Trophoblast cell (in vitro differentiated cells and primary cell): ENCODE data around the gene AADACL4.
"Not testable (repeated sequence)": the region's sequence is repeated elsewhere in the genome, so short reads cannot be mapped to it uniquely, and the experiment has no call there.

Experiments used
- DNase-seq, 2 donors: peaks; one replicate each; pipeline ENCODE4 v3.0.0-alpha.2; 2016
- H2AFZ ChIP-seq: 2 replicates; pipeline ENCODE4 v1.6.1; 2013; ENCODE audit warnings: low read length, moderate library complexity, mild to moderate bottlenecking; ENCODE audit not compliant: insufficient read depth, poor library complexity
- H2AK5ac ChIP-seq: 2 replicates; pipeline ENCODE4 v1.6.1; 2013; ENCODE audit warnings: mild to moderate bottlenecking, low read length
- H2BK120ac ChIP-seq: 2 replicates; pipeline ENCODE4 v1.6.1; 2013; ENCODE audit warnings: low read length, mild to moderate bottlenecking, moderate library complexity; ENCODE audit not compliant: insufficient read depth, poor library complexity
- H2BK12ac ChIP-seq: 2 replicates; pipeline ENCODE4 v1.6.1; 2013; ENCODE audit warnings: mild to moderate bottlenecking, low read length, moderate library complexity
- H2BK5ac ChIP-seq: 2 replicates; pipeline ENCODE4 v1.6.1; 2013; ENCODE audit warnings: low read length, low read depth, moderate library complexity, mild to moderate bottlenecking; ENCODE audit not compliant: poor library complexity
- H3K14ac ChIP-seq: 2 replicates; pipeline ENCODE4 v1.6.1; 2013; ENCODE audit warnings: mild to moderate bottlenecking, low read length
- H3K18ac ChIP-seq: 2 replicates; pipeline ENCODE4 v1.6.1; 2013; ENCODE audit warnings: mild to moderate bottlenecking, low read length
- H3K23ac ChIP-seq: 2 replicates; pipeline ENCODE4 v1.6.1; 2013; ENCODE audit warnings: low read length
- H3K27ac ChIP-seq: 2 replicates; pipeline ENCODE4 v1.5.1; 2013; ENCODE audit warnings: low read depth, mild to moderate bottlenecking, inconsistent platforms, low read length, moderate library complexity
- H3K27me3 ChIP-seq: 2 replicates; pipeline ENCODE4 v1.6.1; 2013; ENCODE audit warnings: inconsistent platforms, mild to moderate bottlenecking, low read length, moderate library complexity; ENCODE audit not compliant: insufficient read depth
- H3K36me3 ChIP-seq, 2 experiments: 1 replicate in 1 of 2; 2 replicates in 1 of 2; pipeline ENCODE4 v1.6.1; 2013; ENCODE audit warnings: low read length in 2 of 2, mild to moderate bottlenecking in 2 of 2, moderate library complexity in 1 of 2; ENCODE audit not compliant: insufficient read depth in 2 of 2, control insufficient read depth in 1 of 2
- H3K4ac ChIP-seq: 2 replicates; pipeline ENCODE4 v1.6.1; 2013; ENCODE audit warnings: low read depth, mild to moderate bottlenecking, low read length, moderate library complexity
- H3K4me1 ChIP-seq, 2 experiments: 1 replicate in 1 of 2; 2 replicates in 1 of 2; pipeline ENCODE4 v1.6.1; 2013; ENCODE audit warnings: low read length in 2 of 2, mild to moderate bottlenecking in 2 of 2, moderate library complexity in 1 of 2; ENCODE audit not compliant: insufficient read depth in 2 of 2, control insufficient read depth in 1 of 2
- H3K4me2 ChIP-seq: 2 replicates; pipeline ENCODE4 v1.6.1; 2013; ENCODE audit warnings: inconsistent platforms, mild to moderate bottlenecking, low read length, moderate library complexity
- H3K4me3 ChIP-seq: 2 replicates; pipeline ENCODE4 v1.5.1; 2013; ENCODE audit warnings: mild to moderate bottlenecking, low read depth, low read length, inconsistent platforms
- H3K79me1 ChIP-seq: one replicate; pipeline ENCODE4 v1.6.1; 2013; ENCODE audit warnings: low read length
- H3K79me2 ChIP-seq: 2 replicates; pipeline ENCODE4 v1.6.1; 2013; ENCODE audit warnings: low read length, mild to moderate bottlenecking; ENCODE audit not compliant: control insufficient read depth, insufficient read depth, poor library complexity
- H3K9ac ChIP-seq: 2 replicates; pipeline ENCODE4 v1.6.1; 2013; ENCODE audit warnings: mild to moderate bottlenecking, low read length
- H3K9me3 ChIP-seq: 2 replicates; pipeline ENCODE4 v1.6.1; 2013; ENCODE audit warnings: low read depth, mild to moderate bottlenecking, control low read depth, inconsistent platforms, low read length; ENCODE audit not compliant: insufficient read depth
- H4K12ac ChIP-seq: 2 replicates; pipeline ENCODE4 v1.6.1; 2013; ENCODE audit warnings: low read depth, mild to moderate bottlenecking, low read length, moderate library complexity
- H4K8ac ChIP-seq: 2 replicates; pipeline ENCODE4 v1.6.1; 2013; ENCODE audit warnings: low read depth, mild to moderate bottlenecking, low read length, moderate library complexity
- H4K91ac ChIP-seq: one replicate; pipeline ENCODE4 v1.6.1; 2013; ENCODE audit warnings: low read depth, mild to moderate bottlenecking, low read length, moderate library complexity
- WGBS: extraction: QIAGEN DNeasy Blood & Tissue Kit; methylation state at CpG from one replicate; pipeline ENCODE4 v1.1.7; 2013; ENCODE audit warnings: missing lambda C conversion rate; ENCODE audit not compliant: insufficient read length, insufficient coverage; ENCODE audit errors: extremely low coverage; 5-methylcytosine and 5-hydroxymethylcytosine counted together

Gene AADACL4

GRCh38 chr1:12674358-12674757 lies 30.5 kb downstream of the AADACL4 start:
- H3K4me1 ChIP-seq = no peaks in the 10 kb centered on the region
- H3K9me3 ChIP-seq = peaks cover 2% of the 10 kb centered on the region
- H3K27ac ChIP-seq = no peak overlapping the region
- no peak overlapping the region for H3K9ac ChIP-seq
- H3K27me3 ChIP-seq = no peaks in the 10 kb centered on the region
- DNase-seq = no peak
- no peak overlapping the region for H4K12ac ChIP-seq
- no peak overlapping the region for H4K91ac ChIP-seq
- H2AK5ac ChIP-seq = no peak overlapping the region
- no peak overlapping the region for H2BK120ac ChIP-seq
- no peaks in the 10 kb centered on the region for H3K79me2 ChIP-seq
- no peak overlapping the region for H3K4me3 ChIP-seq
- H3K18ac ChIP-seq = no peak overlapping the region
- no peak overlapping the region for H2AFZ ChIP-seq
- no peak overlapping the region for H3K4me2 ChIP-seq
- no peak overlapping the region for H4K8ac ChIP-seq
- no peak overlapping the region for H2BK5ac ChIP-seq
- no peak overlapping the region for H3K23ac ChIP-seq
- H3K79me1 ChIP-seq = no peaks in the 10 kb centered on the region
- H3K36me3 ChIP-seq = no peaks in the 10 kb centered on the region
- no peak overlapping the region for H2BK12ac ChIP-seq
- no peak overlapping the region for H3K4ac ChIP-seq
- H3K14ac ChIP-seq = no peak overlapping the region

- not testable (repeated sequence) for H4K12ac ChIP-seq, H3K36me3 ChIP-seq, H4K91ac ChIP-seq, H3K14ac ChIP-seq, H2BK5ac ChIP-seq, H3K4me3 ChIP-seq, H3K4me2 ChIP-seq, H2AFZ ChIP-seq, H2BK120ac ChIP-seq, H3K23ac ChIP-seq, H3K27ac ChIP-seq, H3K9me3 ChIP-seq, H4K8ac ChIP-seq, H2AK5ac ChIP-seq, H3K79me1 ChIP-seq, H3K4me1 ChIP-seq, H2BK12ac ChIP-seq, H3K4ac ChIP-seq, H3K18ac ChIP-seq, DNase-seq, H3K27me3 ChIP-seq, H3K9ac ChIP-seq, H3K79me2 ChIP-seq
- no CpG with 5 or more reads among the region's 4 CpGs for WGBS
Observed at GRCh38 chr1:12676122-12676521, 32.2 kb downstream of the AADACL4 start.

- WGBS = no CpG with 5 or more reads among the region's 1 CpG
- Histone ChIP-seq H3K79me2 (no peaks in the 10 kb centered on the region), H4K12ac (no peak overlapping the region), H3K4ac (no peak overlapping the region), H3K23ac (no peak overlapping the region), H2BK12ac (no peak overlapping the region), H3K14ac (no peak overlapping the region), H2BK120ac (no peak overlapping the region), H3K9ac (no peak overlapping the region), H3K18ac (no peak overlapping the region), H3K79me1 (no peaks in the 10 kb centered on the region), H4K8ac (no peak overlapping the region), H3K9me3 (peaks cover 2% of the 10 kb centered on the region), H3K4me1 (no peaks in the 10 kb centered on the region), H2BK5ac (no peak overlapping the region), H3K27me3 (no peaks in the 10 kb centered on the region), H3K27ac (no peak overlapping the region), H3K4me2 (no peak overlapping the region), H4K91ac (no peak overlapping the region), H2AFZ (no peak overlapping the region), H3K4me3 (no peak overlapping the region), H2AK5ac (no peak overlapping the region), H3K36me3 (no peaks in the 10 kb centered on the region)
- DNase-seq = no peak
Observed at GRCh38 chr1:12677565-12677964, 33.7 kb downstream of the AADACL4 start.

GRCh38 chr1:12678350-12678749 lies 34.5 kb downstream of the AADACL4 start:
- H3K18ac ChIP-seq = no peak overlapping the region
- no peaks in the 10 kb centered on the region for H3K27me3 ChIP-seq
- H3K4me2 ChIP-seq = no peak overlapping the region
- DNase-seq = no peak
- no peak overlapping the region for H3K27ac ChIP-seq
- H3K79me1 ChIP-seq = no peaks in the 10 kb centered on the region
- WGBS = no CpG with 5 or more reads among the region's 2 CpGs
- H3K23ac ChIP-seq = no peak overlapping the region
- H4K91ac ChIP-seq = no peak overlapping the region
- H4K8ac ChIP-seq = no peak overlapping the region
- H3K14ac ChIP-seq = no peak overlapping the region
- H2AK5ac ChIP-seq = no peak overlapping the region
- no peak overlapping the region for H2BK120ac ChIP-seq
- H3K79me2 ChIP-seq = no peaks in the 10 kb centered on the region
- no peak overlapping the region for H3K4me3 ChIP-seq
- H2BK5ac ChIP-seq = no peak overlapping the region
- H3K4ac ChIP-seq = no peak overlapping the region
- no peak overlapping the region for H2BK12ac ChIP-seq
- no peak overlapping the region for H2AFZ ChIP-seq
- H3K36me3 ChIP-seq = no peaks in the 10 kb centered on the region
- no peak overlapping the region for H4K12ac ChIP-seq
- no peak overlapping the region for H3K9ac ChIP-seq
- H3K9me3 ChIP-seq = peaks cover 2% of the 10 kb centered on the region
- H3K4me1 ChIP-seq = no peaks in the 10 kb centered on the region
